ENCODE measurements around the gene P2RY14. TPM values are rescaled to one million over a fixed set of nuclear protein-coding genes. Genes with fewer than 3 reads are reported as not detected.
A peak's percentile ranks its signal among the peaks of the same experiment; 100 is the strongest.
"Not testable (repeated sequence)": the region's sequence is repeated elsewhere in the genome, so short reads cannot be mapped to it uniquely, and the experiment has no call there.

The P2RY14 gene
- total and polyA plus RNA-seq, 2 of the 13 experiments (the other 11 are each of a cell fraction or from before 2014, with no cell fraction given): not detected

- TF ChIP-seq CBX5 (CRISPR knock-in tag; IDR thresholded peaks at IDR 0.05; ENCODE audit: borderline replicate concordance): no peak
- TF ChIP-seq ZBTB33 (CRISPR knock-in tag; IDR thresholded peaks at IDR 0.05): no peak
- TF ChIP-seq ETV5 (CRISPR knock-in tag; IDR thresholded peaks at IDR 0.05; ENCODE audit: borderline replicate concordance): peak; percentile 10; the same call in 1 of the 2 replicates
- no peak for TF ChIP-seq ZNF430 (CRISPR knock-in tag; IDR thresholded peaks at IDR 0.05)
- no peak for TF ChIP-seq ZBTB20 (CRISPR knock-in tag; IDR thresholded peaks at IDR 0.05; ENCODE audit: borderline replicate concordance, low read depth)
- no peak for TF ChIP-seq EP300 (IDR thresholded peaks at IDR 0.05; ENCODE audit: low read depth in 2 of 2, low read length in 2 of 2)
- TF ChIP-seq EP300 (CRISPR knock-in tag; IDR thresholded peaks at IDR 0.05; ENCODE audit: borderline replicate concordance): no peak
- no peak for TF ChIP-seq GZF1 (CRISPR knock-in tag; IDR thresholded peaks at IDR 0.05)
- TF ChIP-seq ZNF337 (CRISPR knock-in tag; IDR thresholded peaks at IDR 0.05; ENCODE audit: borderline replicate concordance, low read depth): no peak
- TF ChIP-seq HOMEZ (CRISPR knock-in tag; IDR thresholded peaks at IDR 0.05; ENCODE audit: low read depth): no peak
- 0 out of 2 replicates have a peak, but pooled peaks have one; percentile 12 for TF ChIP-seq ELF3 (CRISPR knock-in tag; IDR thresholded peaks at IDR 0.05)
- TF ChIP-seq DMTF1 (CRISPR knock-in tag; IDR thresholded peaks at IDR 0.05): no peak
- no peak for TF ChIP-seq MAFF (IDR thresholded peaks at IDR 0.05; ENCODE audit: low read depth, low read length)
- no peak for TF ChIP-seq PAX8 (CRISPR knock-in tag; IDR thresholded peaks at IDR 0.05; ENCODE audit: borderline replicate concordance)
These were observed 107.1 kb downstream of the P2RY14 start (continued) for GRCh38 chr3:151171145-151171757.

- H2AFZ ChIP-seq (ENCODE audit: low read length); H3K9ac ChIP-seq (ENCODE audit: insufficient read depth, low read depth, low read length); H3K9me3 ChIP-seq (ENCODE audit: low read length); FAIRE-seq; H3K36me3 ChIP-seq (replicated peaks in 1 of 2; ENCODE audit: control insufficient read depth in 1 of 2, insufficient read depth in 2 of 2, low read length in 2 of 2); H3K27me3 ChIP-seq (ENCODE audit: control insufficient read depth in 1 of 2, insufficient read depth in 2 of 2, low read length in 2 of 2); BruUV-seq (replicated peaks); H3K4me2 ChIP-seq (ENCODE audit: low read depth, low read length); ATAC-seq; H4K20me1 ChIP-seq (ENCODE audit: insufficient read depth, low read length); H3K79me2 ChIP-seq (ENCODE audit: insufficient read depth, low read length); H3K4me3 ChIP-seq (replicated peaks in 1 of 3; ENCODE audit: insufficient read depth in 1 of 3, low read depth in 2 of 3, low read length in 3 of 3); POLR2A ChIA-PET; DNase-seq (ENCODE audit: low spot score); H3K27ac ChIP-seq (ENCODE audit: extremely low read length, insufficient read depth, low read length): not testable (repeated sequence)
- in situ Hi-C loops (cut with HindIII; ENCODE audit: extremely low pct_ligation_motif_present, low pct_unique_long_range_greater_than_20kb) (loop anchor here (5.0 kb wide), 2 partner anchors 57 to 112 kb away; no protein-coding TSS in a partner anchor), intact Hi-C loops (cut with micrococcal nuclease; ENCODE audit: unreplicated experiment) (loop anchor here (5.0 kb wide), 2 partner anchors 42 to 747 kb away; no protein-coding TSS in a partner anchor)
- CTCF ChIA-PET (ENCODE audit: low intra/inter-chr PET ratio, low total read pairs): interaction anchor here (1.9 to 6.1 kb wide), 3 partner anchors 57 to 113 kb away, joined by 5 to 130 read pairs (median 29); no protein-coding TSS in a partner anchor
- peaks cover 44% of the 10 kb centered on the region for H3K4me1 ChIP-seq (ENCODE audit: insufficient read depth, low read length)
- 94% methylated on average over 9 of the region's 9 CpGs for WGBS (ENCODE audit: low lambda C conversion rate)
These were observed 108.2 kb downstream of the P2RY14 start for GRCh38 chr3:151169948-151170679.

Measured in HepG2 (cell line).